Breast epithelium (tissue), 4 donors: Measurements from ENCODE around the gene CPXM2. TPM values are rescaled to one million over a fixed set of nuclear protein-coding genes. Genes with fewer than 3 reads are reported as not detected.

Experiments
- DNase-seq, 2 donors: peaks; one replicate each; pipeline ENCODE4 v3.0.0-alpha.2; 2019; ENCODE audit warnings: low spot score in 2 of 2
- H3K27ac ChIP-seq, 2 donors: fragments of 200-600 bp; sonication (generic) in 1 of 2; one replicate each; pipeline ENCODE4 v1.5.1; 2016 to 2019; ENCODE audit warnings: mild to moderate bottlenecking in 1 of 2
- H3K27me3 ChIP-seq, 2 donors: fragments of 200-600 bp; sonication (generic) in 1 of 2; one replicate each; pipeline versions ENCODE4 v1.5.1 to v1.6.0; 2017 to 2019; ENCODE audit warnings: control low read depth in 1 of 2, mild to moderate bottlenecking in 1 of 2
- H3K36me3 ChIP-seq: fragments of 200-600 bp; one replicate; pipeline ENCODE4 v1.5.1; 2019
- H3K4me1 ChIP-seq, 2 donors: fragments of 200-600 bp; sonication (generic); one replicate each; pipeline ENCODE4 v1.5.1; 2016 to 2019; ENCODE audit warnings: control low read depth in 1 of 2
- H3K4me3 ChIP-seq, 3 donors: fragments of 200-600 bp; sonication (generic); 1 replicate in 2 of 3; 2 replicates in 1 of 3; pipeline ENCODE4 v1.5.1; 2016 to 2019; ENCODE audit warnings: mild to moderate bottlenecking in 3 of 3, moderate library complexity in 2 of 3
- H3K9me3 ChIP-seq, 2 donors: fragments of 200-600 bp; sonication (generic) in 1 of 2; one replicate each; pipeline ENCODE4 v1.5.1; 2016 to 2019; ENCODE audit warnings: control low read depth in 1 of 2
- CTCF ChIP-seq, 3 donors: fragments of 450-650 bp; IDR thresholded peaks; one replicate each; pipeline ENCODE4 v1.5.1; 2016 to 2017; ENCODE audit warnings: antibody characterized with exemption in 3 of 3, mild to moderate bottlenecking in 3 of 3, moderate library complexity in 3 of 3
- POLR2A ChIP-seq: fragments of 450-650 bp; IDR thresholded peaks from one replicate; pipeline ENCODE4 v1.6.1; 2016; ENCODE audit warnings: antibody characterized with exemption, mild to moderate bottlenecking, moderate library complexity
- POLR2AphosphoS5 ChIP-seq, 3 donors: sonication (generic); formaldehyde crosslinking; IDR thresholded peaks; one replicate each; pipeline ENCODE4 v1.6.1; 2017; ENCODE audit warnings: antibody characterized with exemption in 3 of 3
- intact Hi-C: fragments of 100-400 bp; cut with DNase I; formaldehyde crosslinking; loops from one replicate; pipeline ENCODE4 v1.15.1; 2023; ENCODE audit warnings: low total_unique reads
- total RNA-seq, 3 donors: library from RNA; depleted of rRNA; stranded (reverse); fragments of >200 nt; gene quantifications; one replicate each; pipeline ENCODE4 v1.1.0, GENCODE V29; 2016

The CPXM2 gene
- total RNA-seq, 3 donors from 2014 or later, result 5.3 to 16.7 (median 7.2) TPM

GRCh38 chr10:123792248-123792978 is 99.2 kb downstream of the CPXM2 start:
- DNase-seq, result no peak
- no peak overlapping the region for H3K4me3 ChIP-seq
- H3K27me3 ChIP-seq, result no peaks in the 10 kb centered on the region
- TF ChIP-seq CTCF (IDR thresholded peaks at IDR 0.05) (no peak), POLR2AphosphoS5 (IDR thresholded peaks at IDR 0.05) (no peak), POLR2A (no peak)
- no peaks in the 10 kb centered on the region for H3K4me1 ChIP-seq
- H3K36me3 ChIP-seq, result no peaks in the 10 kb centered on the region
- H3K9me3 ChIP-seq, result no peaks in the 10 kb centered on the region
- intact Hi-C loops, result no loop called here
- H3K27ac ChIP-seq, result no peak overlapping the region

GRCh38 chr10:123790132-123790885 is 101.3 kb downstream of the CPXM2 start:
- H3K27ac ChIP-seq, result no peak overlapping the region
- intact Hi-C loops, result no loop called here
- DNase-seq, result no peak
- H3K4me1 ChIP-seq, result no peaks in the 10 kb centered on the region
- no peaks in the 10 kb centered on the region for H3K27me3 ChIP-seq
- no peaks in the 10 kb centered on the region for H3K36me3 ChIP-seq
- no peaks in the 10 kb centered on the region for H3K9me3 ChIP-seq
- TF ChIP-seq POLR2AphosphoS5 (IDR thresholded peaks at IDR 0.05) (no peak), POLR2A (no peak), CTCF (IDR thresholded peaks at IDR 0.05) (no peak)
- H3K4me3 ChIP-seq, result no peak overlapping the region

GRCh38 chr10:123788981-123789380 is 102.6 kb downstream of the CPXM2 start:
- no peak for DNase-seq
- no peaks in the 10 kb centered on the region for H3K27me3 ChIP-seq
- no peak overlapping the region for H3K27ac ChIP-seq
- H3K4me3 ChIP-seq, result no peak overlapping the region
- H3K36me3 ChIP-seq, result no peaks in the 10 kb centered on the region
- H3K4me1 ChIP-seq, result no peaks in the 10 kb centered on the region
- intact Hi-C loops, result no loop called here
- no peaks in the 10 kb centered on the region for H3K9me3 ChIP-seq
- TF ChIP-seq POLR2A (no peak), CTCF (IDR thresholded peaks at IDR 0.05) (no peak), POLR2AphosphoS5 (IDR thresholded peaks at IDR 0.05) (no peak)

- Histone ChIP-seq H3K4me3 (no peak overlapping the region), H3K27me3 (no peaks in the 10 kb centered on the region), H3K4me1 (peaks cover 0 to 3% of the 10 kb centered on the region in 2 donors), H3K9me3 (no peaks in the 10 kb centered on the region), H3K27ac (no peak overlapping the region), H3K36me3 (no peaks in the 10 kb centered on the region)
- TF ChIP-seq POLR2AphosphoS5 (IDR thresholded peaks at IDR 0.05) (no peak), POLR2A (no peak), CTCF (IDR thresholded peaks at IDR 0.05) (no peak)
- intact Hi-C loops, result no loop called here
- DNase-seq, result no peak
These were observed 104.0 kb downstream of the CPXM2 start for GRCh38 chr10:123787566-123787965.

GRCh38 chr10:123786896-123787295 is 104.7 kb downstream of the CPXM2 start:
- H3K36me3 ChIP-seq, result no peaks in the 10 kb centered on the region
- H3K4me1 ChIP-seq, result peaks cover 0 to 10% of the 10 kb centered on the region in 2 donors
- H3K4me3 ChIP-seq, result no peak overlapping the region
- no peak for TF ChIP-seq POLR2AphosphoS5 (IDR thresholded peaks at IDR 0.05)
- no peak for TF ChIP-seq CTCF (IDR thresholded peaks at IDR 0.05)
- no peak for TF ChIP-seq POLR2A
- no peak for DNase-seq
- intact Hi-C loops, result no loop called here
- no peak overlapping the region for H3K27ac ChIP-seq
- H3K9me3 ChIP-seq, result no peaks in the 10 kb centered on the region
- no peaks in the 10 kb centered on the region for H3K27me3 ChIP-seq
